GM18907 (cell line): ENCODE results near the gene MBP.
"Not testable (repeated sequence)": the region's sequence is repeated elsewhere in the genome, so short reads cannot be mapped to it uniquely, and the experiment has no call there.

ENCODE experiments used
- ATAC-seq: cut with Tn5 transposase; IDR thresholded peaks from one replicate; pipeline ENCODE4 v1.9.1; 2021; ENCODE audit warnings: mild to moderate bottlenecking, moderate library complexity; ENCODE audit not compliant: unreplicated experiment

Gene MBP

GRCh38 chr18:77035380-77036187 is 97.0 kb downstream of the MBP start:
- ATAC-seq: no peak

- no peak for ATAC-seq
Measured at GRCh38 chr18:77033575-77033974, 99.0 kb downstream of the MBP start.

- ATAC-seq: no peak
Measured at GRCh38 chr18:77032181-77032701, 100.3 kb downstream of the MBP start.

DNA sequence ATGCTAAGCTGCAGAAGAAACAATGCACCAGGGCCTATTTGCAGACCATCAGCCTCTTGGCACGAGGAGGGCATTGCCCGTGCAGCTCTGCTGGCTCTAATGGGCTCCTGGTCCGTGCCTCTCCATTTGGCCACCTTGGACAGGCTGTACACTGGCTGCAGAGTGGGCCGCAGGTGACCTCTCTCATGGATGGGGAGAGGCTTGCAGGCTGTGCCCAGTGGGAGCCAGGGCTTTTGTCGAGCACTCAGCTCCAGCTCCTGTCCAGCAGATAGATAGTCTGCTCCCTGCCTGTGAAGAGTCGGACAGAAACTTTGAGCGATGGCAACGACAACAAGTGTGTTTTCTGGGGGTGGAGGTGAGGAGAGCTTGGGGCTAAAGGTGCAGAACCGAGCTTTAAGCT is 100.9 kb downstream of the MBP start:
- ATAC-seq: no peak

GRCh38 chr18:77030201-77030600 is 102.4 kb downstream of the MBP start:
- no peak for ATAC-seq

DNA sequence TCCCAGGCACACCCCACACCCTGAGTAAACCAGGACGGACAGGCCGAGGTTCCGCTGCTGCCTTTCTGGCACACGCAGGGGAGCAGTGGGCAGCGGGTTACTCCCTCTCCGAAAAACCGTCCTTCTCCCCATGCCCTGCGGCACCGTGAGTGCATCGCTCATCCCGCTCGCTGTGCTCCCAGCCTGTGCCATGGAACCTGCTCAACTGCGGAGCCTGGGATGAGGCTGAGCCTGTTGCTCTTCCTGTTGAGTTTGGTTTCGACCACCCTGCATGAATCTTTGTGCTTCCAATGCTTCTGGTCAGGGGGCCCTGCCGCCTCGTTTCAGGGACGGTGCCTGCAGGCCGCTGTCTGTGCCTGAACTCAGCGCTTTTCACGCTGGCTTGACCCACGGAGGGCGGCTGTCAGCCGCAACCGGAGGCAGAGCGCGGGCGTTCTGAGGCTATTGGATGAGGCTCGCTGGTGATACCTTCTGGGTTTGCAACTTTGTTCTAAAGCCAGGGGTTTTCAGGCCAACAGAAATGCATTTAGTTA is 106.7 kb downstream of the MBP start:
- ATAC-seq: no peak

GRCh38 chr18:77025123-77025522 is 107.5 kb downstream of the MBP start:
- no peak for ATAC-seq

DNA sequence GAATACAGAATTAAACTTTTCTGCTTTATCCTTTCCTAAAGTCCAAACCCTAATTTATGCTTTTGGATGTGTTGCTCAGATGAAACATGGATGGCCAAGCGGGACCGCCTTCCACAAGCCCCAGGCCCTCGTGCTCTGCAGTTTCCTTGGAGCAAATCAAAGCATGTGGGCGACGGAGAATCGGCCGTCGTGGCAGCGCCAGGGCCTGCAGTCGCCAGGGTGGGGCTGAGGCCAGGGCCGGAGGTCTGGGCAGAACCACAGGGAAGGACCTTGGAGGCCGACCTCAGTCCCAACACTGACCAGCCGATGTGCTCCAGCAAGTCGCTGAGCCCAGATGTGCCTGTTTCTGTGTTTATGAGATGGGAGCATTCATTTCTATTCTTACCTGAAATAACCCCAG is 108.1 kb downstream of the MBP start:
- no peak for ATAC-seq

DNA sequence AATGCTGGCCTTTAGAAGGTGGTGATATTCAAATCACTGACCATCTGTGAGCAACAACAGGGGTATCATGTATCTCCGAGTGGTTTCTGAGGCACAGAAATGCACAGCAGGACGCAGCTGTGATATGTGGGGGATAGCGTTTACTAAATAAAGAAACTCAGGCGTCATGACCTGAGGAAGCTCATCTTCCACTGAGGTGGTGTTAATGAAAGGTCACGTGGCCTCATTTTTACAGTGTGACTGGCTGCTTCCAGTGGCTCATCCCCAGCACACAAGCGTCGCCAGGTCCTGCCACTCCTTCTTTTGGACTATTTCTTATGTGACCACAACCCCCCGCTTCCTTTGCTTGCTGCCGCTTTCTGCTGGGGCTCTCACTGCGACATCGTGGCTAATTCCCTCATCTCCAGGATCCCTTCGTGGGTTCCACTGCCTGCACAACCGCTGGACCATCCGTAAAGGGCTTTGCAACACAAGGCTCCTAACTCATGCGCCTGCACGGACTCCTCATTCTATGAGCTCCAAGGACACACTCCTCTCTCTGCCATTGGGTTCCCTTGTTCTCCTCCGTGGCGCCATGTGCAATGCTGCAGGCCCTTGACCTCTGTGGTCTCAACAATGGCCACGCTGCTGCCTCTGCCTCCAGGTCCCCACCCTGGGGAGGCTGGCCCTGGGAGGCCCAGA is 109.3 kb downstream of the MBP start:
- ATAC-seq: no peak

DNA sequence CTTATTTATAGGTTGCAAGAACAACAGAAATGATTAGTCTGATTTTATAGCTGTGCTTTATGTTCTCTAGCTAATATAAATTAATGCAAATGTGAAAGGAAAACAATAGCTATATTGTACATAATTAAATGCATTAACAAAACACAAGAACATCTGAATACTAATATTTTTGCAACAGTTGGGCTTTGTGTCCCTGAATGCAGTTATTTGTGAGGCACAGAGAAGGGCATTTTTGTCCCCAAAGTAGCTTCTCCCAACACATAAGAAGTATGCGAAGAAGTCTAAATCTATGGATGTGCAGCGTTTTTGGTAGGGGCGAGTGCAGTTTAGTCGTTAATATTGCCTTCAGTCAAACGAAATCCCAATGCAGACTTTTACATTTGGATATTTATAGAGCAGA is 110.0 kb downstream of the MBP start:
- ATAC-seq: no peak

DNA sequence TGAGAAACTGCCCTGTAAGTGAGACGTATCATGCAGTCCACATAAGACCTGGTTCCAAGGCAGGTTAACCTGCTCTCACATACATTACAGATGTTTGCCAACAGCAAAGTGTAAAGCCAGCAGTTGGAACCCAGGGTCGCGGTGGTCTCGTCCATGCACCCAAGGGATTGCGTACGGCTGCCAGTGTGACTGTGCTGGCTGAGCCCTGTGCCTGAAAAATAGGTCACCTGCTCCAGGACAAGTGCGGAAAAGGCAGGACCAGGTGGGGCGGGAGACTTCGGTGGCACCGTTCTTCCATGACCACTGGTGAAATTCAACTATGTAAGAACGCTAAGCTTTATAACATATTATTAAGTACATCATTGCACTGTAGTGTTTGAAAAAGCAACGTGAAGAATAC is 110.5 kb downstream of the MBP start:
- ATAC-seq: no peak

DNA sequence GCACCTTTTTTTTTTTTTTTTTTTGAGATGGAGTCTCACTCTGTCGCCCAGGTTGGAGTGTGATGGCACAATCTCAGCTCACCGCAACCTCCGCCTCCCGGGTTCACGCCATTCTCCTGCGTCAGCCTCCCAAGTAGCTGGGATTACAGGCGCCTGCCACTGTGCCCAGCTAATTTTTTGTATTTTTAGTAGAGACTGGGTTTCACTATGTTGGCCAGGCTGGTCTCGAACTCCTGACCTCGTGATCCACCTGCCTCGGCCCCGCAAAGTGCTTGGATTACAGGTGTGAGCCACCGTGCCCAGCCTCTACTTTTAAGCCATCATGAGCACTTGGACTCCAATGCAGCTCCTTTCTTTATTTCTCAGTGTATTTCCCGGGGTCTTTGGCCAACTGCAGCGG is 111.1 kb downstream of the MBP start:
- ATAC-seq: not testable (repeated sequence)

GRCh38 chr18:77021075-77021474 is 111.5 kb downstream of the MBP start:
- ATAC-seq: no peak

- ATAC-seq: no peak
Measured at GRCh38 chr18:77020561-77020960, 112.0 kb downstream of the MBP start.

GRCh38 chr18:77019641-77020040 is 112.9 kb downstream of the MBP start:
- ATAC-seq: no peak

DNA sequence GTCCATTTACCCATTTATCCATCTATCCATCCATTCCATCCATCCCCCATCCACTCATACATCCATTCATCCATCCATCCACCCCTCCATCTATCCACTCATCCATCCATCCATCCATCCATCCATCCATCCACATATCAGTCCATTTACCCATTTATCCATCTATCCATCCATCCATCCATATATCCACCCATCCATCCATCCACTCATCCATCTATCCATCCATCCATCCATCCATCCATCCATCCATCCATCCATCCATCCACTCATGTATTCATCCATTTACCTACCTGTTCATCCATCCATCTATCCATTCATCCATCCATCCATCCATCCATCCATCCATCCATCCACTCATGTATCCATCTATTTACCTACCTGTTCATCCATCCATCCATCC is 113.9 kb downstream of the MBP start:
- ATAC-seq: not testable (repeated sequence)

DNA sequence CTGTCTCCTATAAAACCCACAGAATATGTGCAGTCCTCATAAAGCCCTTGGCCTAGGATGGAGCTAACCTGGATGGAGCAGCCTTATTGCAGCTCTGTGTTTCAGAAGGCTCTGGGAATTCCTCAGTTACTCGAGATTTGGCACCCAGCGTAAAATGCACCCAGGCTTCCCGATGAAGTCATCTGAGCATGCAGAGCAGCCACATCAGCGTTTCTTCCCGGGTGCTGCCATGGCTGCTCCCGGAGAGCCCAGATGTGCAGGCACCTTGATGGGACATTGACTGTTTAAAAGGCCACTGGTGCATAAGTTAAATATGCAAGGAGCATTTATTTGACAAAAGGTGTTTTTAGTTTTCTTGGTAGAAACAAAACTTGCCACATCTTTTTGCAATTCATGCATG is 115.2 kb downstream of the MBP start:
- ATAC-seq: no peak

- ATAC-seq: no peak
Measured at GRCh38 chr18:77016936-77017335, 115.6 kb downstream of the MBP start.

DNA sequence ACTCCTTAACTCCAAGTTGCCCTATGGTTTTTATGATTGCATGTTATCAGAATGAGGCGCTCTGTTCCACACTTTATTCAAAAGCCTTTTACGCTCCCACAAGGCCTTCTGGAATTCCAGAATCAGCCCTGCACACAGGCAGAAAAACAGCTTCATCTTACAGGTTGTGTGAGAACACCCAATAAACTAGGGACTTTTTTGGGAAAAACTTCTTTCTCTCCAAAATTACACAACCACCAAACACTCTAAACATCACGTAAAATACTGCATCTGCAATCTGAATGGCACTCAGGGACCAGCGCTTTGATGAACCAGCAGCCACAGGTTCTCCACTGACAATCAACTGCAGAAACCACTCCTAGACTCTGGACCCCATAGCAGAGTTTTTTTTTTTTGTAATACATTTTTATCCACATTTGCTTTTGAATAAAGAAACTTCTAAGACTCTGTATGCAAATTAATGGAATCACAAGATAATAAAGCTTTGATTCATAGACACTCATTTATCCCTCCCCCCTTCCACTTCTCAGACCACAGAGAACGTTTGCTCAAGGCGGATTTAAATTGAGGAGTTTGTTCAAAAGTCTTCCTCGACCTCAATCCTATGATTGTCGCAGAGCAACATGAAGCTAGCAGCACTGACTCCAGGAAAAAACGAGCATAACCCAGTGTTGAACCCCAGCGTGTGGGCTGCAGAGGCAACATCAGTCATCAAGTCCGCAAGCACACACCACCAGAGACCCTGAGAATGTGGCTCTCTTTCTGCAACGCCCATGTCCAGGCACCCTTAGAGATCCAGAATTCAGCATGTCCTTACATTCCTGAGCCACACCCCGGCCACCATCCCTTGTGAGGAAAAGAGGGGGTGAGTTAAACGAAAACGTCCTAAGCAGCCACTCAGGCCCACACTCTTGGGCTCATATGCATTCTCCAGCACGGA is 116.5 kb downstream of the MBP start:
- no peak for ATAC-seq

DNA sequence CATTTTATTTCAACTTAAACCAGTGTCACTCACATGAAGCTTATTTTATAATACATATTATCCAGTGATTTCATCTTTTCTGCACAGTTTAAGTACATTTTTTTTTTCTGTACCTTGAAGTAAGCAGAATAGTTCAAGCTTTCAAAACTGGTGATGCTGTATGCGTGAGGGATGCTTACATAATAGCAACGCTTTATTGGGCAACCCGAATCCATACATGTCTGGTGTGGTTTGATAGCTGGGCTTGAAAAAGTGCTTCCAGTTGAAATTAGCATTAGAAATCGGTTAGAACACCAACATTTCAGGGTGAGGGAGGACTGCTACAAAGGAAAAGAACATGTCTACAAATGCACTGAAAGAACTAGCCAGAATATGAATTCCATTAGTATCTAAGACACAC is 117.4 kb downstream of the MBP start:
- ATAC-seq: no peak

DNA sequence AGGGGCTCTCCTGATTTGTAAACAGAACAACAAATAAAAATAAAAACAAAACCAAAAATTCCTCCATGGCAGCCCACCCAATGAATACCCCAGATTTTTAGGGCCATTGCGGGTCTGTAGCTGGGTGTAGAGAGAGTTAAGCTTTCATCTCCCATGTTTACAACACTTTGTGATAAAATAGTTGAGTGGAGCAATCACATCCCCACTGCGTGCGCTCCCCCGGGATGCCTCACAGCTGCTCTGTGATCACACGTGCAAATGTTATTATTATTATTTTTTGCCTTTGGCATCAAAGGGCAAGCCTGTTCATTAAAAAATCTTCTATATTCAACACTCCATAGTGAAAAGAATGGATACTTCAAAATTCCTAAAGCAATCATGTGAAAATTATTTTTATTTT is 118.0 kb downstream of the MBP start:
- ATAC-seq: no peak
